CD4-positive, alpha-beta T cell treated with Interleukin-15 for 1 hour (primary cell): Measurements from ENCODE around the gene CYB5RL.
"Not testable (repeated sequence)": the region's sequence is repeated elsewhere in the genome, so short reads cannot be mapped to it uniquely, and the experiment has no call there.

Experiments
- DNase-seq: peaks from one replicate; pipeline ENCODE4 v3.0.0-alpha.2; 2020

The CYB5RL gene, protein sequence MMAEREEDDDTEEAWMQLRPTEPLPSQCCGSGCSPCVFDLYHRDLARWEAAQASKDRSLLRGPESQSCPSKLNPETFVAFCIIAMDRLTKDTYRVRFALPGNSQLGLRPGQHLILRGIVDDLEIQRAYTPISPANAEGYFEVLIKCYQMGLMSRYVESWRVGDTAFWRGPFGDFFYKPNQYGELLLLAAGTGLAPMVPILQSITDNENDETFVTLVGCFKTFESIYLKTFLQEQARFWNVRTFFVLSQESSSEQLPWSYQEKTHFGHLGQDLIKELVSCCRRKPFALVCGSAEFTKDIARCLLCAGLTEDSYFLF

DNA sequence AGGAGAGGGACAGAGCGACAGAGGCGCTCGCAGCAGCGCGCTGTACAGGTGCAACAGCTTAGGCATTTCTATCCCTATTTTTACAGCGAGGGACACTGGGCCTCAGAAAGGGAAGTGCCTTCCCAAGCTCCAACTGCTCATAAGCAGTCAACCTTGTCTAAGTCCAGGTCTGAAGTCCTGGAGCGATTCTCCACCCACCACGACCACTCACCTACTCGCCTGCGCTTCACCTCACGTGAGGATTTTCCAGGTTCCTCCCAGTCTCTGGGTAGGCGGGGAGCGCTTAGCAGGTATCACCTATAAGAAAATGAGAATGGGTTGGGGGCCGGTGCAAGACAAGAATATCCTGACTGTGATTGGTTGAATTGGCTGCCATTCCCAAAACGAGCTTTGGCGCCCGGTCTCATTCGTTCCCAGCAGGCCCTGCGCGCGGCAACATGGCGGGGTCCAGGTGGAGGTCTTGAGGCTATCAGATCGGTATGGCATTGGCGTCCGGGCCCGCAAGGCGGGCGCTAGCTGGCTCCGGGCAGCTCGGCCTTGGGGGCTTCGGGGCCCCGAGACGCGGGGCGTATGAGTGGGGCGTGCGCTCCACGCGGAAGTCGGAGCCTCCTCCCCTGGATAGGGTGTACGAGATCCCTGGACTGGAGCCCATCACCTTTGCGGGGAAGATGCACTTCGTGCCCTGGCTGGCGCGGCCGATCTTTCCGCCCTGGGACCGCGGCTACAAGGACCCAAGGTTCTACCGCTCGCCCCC is at the start of gene CYB5RL, which contains the start of gene MRPL37:
Gene CYB5RL, minus strand, starts transcription at position 266 of the 754 bp plus-strand sequence. CDS start 4,414 bp downstream, outside the sequence.
Gene MRPL37, plus strand, starts transcription at position 403 of the 754 bp plus-strand sequence. Its CDS starts 77 bp downstream, at position 480.
- DNase-seq = peak; percentile 90

DNA sequence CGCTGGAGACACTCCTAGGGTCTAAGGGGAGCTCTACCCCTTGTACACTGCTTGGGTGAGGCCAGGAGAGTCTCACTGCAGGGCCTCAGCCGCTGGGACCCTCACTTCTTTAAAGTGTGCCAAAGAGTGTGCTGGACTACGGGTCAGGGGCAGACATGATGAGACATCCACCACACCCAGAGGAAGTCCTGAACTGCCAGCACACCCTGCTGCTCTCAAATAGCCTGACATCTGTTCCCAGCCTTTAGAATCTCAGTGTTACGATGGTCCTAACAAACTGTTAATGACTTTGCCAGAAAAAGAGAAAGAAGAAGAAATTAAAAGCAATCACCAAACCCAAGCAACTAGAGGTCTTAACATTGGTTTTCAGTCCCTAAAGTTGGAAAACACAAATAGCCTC is 49.1 kb upstream of the CYB5RL start:
- DNase-seq = no peak

DNA sequence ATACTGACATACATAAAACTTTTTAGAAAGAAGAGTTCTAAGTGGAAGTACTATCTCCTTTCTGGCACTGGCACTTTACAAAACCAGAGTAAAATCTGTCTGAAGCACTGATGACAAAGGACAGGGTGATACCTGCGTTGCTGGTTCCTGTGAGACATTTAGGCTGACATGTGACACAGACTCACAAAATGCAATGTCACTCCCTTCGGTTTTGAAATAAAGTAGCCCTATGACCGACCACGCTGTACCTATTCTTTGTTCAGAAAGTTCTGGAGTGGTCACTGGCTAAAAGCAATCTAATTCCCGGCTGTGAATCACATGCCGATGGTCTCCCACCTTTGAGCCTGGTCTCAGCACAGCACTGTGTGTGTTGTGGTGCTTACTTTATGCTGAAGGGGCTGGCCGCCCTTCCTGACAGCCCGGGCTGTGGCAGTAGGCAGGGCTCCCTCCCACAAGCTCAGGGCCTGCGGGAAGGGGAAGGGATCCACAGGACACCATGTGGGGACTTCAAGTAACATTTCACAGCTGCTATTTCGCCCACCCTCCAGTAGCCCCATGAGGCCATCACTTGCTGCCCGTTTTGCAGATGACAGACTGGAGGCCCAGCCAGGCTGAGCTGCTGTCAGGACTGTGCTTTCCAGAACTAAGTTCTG is 48.2 kb upstream of the CYB5RL start:
- DNase-seq = no peak

DNA sequence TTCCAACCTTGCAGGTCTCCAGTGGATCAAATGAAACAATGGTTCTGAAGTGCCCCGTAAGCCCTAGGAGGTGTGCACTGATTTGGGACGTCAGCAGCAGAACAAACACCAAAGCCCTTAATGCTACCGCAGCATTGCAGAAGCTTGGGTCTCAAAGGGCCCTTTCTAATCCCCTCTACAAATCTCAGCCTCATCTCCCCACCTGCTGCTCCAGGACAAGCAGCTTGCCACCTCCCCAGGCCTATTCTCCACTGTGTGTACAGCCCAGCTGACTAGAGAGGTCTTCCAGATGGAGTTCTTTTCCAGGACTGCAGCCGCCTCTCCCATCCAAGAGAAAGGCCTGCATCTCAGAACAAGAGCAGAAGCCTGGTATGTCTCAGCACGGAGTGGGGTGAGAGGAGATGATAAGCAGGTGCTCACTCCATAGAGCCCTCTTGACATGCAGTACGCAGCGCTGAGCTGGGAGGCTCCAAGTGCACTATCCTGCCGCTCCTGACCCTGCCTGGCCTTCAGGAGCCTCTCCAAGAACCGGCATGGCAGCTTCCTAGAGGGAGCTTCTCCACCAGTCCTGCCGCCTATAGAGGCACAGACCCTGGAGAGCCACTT is 46.4 kb upstream of the CYB5RL start:
- no peak for DNase-seq

DNA sequence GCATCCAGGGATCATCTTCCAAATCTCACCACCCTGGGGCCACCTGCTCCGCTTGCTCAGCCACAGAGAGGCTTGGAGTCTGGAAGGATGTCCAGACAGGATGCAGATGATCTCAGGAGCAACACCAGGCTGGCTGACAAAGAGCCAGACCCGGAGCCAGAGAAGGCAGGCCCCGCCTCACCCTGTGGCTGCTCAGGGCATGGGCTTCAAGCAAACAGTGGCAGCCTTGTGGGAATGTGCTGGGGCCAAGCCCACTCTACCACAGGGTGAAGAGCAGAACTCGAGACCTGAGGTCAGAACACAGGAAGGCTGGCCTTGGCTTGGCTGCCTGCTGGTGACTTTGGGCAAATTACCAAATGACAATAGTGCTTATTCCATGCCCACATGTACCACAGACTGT is 45.7 kb upstream of the CYB5RL start:
- no peak for DNase-seq

DNA sequence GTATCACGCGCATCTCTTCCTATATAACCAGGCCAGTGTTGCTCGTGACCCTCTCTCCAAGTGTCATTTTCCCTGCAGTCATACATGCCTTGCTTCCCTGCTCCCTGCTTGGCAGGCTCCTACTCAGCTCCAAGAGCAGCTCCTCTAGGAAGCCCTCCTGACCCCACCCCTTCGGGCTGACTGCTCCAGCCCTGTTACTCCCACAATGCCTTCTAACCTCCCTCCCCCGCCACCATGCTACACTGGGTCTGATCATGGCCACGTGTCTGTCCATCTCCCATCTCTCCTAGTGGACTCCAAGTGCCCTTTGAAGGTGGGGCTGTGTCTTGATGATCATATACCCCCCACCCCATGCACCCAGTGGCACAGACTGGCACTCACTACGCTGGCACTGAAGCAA is 44.8 kb upstream of the CYB5RL start:
- no peak for DNase-seq

DNA sequence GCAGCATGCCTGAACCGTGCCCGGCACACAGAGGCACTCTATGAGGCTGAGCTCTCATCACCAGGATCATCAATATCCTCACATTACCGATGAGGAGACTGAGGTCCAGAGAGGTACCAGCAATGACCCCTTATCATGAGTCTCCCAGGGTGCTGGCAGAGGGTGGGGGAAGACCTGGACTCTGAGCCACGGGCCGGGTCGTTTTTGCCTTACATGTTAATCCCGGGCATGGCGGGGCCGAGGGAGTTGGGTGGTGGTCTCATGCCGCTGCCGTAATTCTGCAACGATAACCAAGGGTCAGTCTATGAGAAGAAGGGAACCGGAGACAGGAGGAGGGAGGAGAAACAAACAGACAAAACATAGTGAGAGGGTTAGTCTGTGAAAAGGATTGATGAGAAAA is 43.2 kb upstream of the CYB5RL start:
- no peak for DNase-seq

DNA sequence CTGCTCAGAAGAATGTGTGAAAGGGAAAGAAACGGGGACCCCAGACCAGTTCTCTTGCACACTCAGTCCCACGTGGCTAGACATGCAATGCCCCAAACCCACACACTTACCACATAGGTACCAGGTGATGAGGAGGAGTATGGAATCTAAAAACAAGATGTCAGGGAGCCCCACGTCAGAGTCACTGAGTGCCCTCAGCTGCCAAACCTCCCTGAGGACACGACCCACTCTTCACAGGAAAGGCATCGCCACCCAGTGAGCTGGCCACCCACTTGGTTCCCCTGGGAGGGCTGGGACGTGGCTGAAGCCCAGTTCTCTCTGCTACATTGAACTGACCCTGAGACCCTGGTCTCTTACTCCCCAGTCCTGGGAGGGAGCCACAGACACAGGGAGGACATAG is 41.5 kb upstream of the CYB5RL start:
- DNase-seq = no peak

DNA sequence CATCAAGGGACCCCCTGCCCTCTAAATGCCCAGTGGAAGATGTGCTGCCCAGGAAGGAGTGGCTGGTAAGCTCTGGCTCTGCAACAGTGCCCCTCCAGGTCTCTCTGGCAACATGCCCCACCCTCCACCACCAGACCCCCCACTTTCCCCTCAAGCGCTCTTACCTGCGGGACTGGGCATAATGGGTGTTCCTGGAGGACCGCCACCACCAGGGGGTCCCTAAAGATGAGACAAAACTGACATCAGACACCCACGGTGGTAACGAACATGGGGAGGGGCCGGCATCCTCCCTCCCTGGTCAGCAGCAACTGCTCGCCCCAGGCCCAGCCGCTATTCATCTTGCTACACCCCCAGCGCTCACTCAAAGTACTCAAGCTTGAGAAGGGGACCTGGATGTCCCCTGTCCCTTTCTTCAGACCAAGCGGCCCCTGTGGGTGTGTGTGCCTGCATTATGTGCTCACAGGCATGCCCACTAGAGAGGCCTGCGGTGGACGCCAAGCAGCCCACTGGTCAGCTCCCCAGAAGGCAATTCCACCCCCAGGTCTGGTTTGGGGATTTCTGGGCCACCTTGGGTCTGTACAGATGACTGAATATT is 41.0 kb upstream of the CYB5RL start:
- DNase-seq = no peak

DNA sequence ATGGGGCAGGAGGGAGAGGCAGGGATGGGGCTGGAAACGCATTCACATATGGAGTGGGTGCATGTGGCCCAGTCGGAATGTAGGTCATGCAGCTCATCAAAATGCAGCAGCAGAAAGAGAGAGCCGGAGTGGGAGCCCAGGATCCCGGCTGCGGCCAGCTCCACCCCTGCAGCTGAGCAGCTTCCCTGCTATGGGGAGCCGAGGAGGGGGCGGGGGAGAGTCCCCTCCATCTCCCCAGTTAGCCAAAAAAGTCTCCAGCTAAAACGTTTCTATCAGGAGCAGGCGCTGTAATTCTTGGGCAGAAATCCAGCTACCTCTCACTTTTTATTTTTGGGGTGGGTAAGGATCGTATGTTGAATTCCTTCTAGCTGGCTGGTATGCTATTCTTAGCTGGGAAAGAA is 39.8 kb upstream of the CYB5RL start:
- DNase-seq = no peak

DNA sequence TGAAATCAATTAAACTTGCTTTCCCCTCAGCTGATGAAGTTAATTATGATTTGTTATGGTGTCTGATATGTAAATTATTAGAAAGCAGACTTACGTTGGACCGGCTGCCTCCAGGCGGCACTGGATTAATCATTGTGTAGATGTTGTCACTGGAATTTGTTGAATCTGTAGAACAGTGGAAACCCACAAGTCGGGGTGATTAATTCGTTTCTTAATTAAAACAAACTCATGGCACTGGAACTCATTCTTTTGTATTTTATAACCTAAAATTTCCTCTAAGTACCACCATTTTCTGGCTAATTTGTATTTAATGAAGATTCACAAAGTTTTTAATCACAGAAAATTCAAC is 39.2 kb upstream of the CYB5RL start:
- no peak for DNase-seq

DNA sequence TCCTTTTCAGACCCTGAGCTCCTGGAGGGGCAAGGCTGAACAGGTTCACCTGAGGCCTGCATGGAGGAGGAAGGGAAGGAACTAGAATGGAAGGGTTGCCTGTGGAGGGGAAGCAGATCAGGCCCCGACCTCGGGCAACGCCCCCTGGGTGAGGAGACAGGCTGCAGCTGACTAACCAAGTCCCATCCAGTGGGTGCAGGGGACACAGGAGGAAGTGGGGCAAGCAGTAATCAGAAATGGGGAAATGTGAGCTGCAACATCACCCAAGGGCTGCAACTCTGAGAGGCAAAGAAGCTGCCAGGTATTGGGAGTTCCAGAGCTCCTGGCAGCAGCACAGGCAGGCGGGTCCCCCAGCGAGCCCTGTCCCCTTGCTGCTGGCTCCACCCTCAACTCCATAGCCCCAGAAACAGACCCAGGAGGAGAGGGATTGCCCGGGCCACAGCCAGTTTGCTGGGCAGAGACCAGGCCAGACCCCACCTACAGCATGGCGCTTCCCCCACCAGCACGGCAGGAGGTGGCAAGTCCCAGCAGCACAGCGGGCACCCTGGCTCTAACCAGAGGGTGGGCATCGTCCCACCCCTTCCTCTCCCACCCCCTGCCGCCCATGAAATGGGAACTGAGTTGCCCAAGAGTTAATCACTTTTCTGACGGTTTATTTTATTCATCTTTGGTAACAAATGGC is 38.7 kb upstream of the CYB5RL start:
- peak; percentile 56 for DNase-seq

DNA sequence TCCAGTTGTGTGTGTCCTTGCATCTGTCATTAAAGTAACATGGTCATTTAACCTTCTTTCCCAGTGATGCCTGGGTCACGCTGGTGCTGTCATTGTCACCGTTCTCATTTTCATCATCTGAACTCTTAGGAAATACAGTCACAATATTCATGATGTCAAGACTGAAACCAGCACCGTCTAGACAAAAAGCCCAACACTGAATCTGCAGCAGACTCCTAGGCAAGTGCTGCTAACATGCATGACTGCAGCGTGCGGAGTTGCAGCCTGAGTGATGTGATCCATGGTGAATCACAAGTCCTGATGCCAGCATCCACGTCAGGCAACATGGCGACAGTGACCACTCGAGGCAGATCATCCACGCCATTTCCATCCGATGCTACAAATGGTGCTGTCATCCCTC is 37.8 kb upstream of the CYB5RL start:
- DNase-seq = no peak

DNA sequence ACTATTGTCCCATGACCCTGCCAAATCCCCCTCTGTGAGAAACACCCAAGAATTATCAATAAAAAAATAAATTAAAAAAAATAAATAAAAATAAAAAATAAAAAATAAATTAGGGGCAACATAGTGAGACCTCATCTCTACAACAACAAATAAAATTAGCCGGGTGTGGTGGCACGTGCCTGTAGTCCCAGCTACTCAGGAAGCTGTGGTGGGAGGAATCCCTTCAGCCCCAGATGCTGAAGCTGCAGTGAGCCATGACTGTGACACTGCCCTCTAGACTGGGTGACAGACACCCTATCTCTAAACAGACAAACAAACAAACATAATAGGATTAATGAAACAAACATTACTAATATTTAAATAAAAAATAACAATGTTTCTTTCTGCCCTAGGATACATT is 34.5 kb upstream of the CYB5RL start:
- DNase-seq = no peak

DNA sequence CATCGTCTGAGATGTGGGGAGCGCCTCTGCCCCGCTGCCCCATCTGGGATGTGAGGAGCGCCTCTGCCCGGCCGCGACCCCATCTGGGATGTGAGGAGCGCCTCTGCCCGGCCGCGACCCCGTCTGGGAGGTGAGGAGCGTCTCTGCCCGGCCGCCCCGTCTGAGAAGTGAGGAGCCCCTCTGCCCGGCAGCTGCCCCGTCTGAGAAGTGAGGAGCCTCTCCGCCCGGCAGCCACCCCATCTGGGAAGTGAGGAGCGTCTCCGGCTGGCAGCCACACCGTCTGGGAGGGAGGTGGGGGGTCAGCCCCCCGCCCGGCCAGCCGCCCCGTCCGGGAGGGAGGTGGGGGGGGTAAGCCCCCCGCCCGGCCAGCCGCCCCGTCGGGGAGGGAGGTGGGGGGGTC is 33.4 kb upstream of the CYB5RL start:
- DNase-seq = not testable (repeated sequence)

DNA sequence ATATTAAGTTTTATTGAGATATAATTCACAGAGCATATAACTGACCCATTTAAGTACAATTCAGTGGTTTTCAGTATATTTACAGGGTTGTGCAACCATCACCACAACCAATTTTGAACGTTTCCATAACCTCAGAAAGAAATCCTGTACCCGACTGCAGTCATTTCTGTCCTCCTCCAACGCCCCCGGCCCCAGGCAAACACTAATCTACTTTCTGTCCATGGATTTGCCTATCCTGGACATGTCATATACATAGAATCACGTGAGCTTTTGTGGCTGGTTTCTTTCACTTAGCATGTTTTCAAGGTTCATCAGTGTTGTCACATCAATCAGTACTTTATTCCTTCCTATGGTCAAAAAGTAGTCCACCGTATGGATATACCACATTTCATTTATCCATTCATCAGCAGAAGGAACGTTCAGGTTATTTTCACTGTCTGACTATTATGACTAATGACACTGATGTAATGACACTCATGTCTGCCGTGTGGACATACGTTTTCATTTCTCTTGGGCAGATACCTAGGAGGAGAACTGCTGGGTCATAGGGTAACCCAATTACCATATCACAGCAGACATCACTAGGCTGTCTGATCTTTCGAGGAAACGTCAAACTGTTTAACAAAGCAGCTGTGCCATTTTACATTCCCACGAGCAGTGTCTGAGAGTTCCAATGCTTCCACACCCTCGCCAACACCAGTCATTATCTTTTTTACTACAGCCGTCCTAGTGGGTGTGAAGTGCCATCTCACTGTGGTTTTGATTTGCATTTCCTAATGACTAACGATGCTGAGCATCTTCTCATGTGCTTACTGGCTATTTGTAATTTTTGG is 30.9 kb upstream of the CYB5RL start:
- no peak for DNase-seq

DNA sequence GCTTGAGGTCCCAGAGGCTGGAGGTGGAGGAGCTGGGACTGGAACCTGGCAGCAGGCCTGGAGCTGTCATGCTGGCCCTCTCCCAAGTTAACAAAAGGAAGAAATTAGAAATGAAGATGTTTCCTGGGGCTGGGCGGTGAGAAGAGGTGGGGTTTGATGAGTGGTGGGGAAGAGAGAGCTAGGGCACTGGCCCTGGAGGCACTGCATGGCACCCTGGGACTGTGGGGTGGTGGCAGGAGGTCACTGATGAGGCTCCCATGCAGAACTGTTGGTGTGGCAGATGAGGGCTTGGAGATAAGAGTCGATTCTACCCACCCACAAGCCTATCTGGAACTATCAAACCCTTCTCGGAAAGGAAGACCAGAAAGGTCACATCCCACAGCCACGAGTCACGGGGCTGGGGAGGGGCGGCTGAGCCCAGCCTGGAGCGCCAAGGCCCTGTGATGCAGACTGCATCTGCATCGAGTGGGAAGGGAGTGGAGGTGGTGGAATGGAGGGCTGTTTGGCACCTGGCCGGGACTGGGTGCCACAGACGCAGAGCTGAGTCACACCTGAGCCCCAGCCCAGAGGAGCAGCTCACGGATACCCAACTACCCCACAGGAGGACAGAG is 29.6 kb upstream of the CYB5RL start:
- DNase-seq = no peak

DNA sequence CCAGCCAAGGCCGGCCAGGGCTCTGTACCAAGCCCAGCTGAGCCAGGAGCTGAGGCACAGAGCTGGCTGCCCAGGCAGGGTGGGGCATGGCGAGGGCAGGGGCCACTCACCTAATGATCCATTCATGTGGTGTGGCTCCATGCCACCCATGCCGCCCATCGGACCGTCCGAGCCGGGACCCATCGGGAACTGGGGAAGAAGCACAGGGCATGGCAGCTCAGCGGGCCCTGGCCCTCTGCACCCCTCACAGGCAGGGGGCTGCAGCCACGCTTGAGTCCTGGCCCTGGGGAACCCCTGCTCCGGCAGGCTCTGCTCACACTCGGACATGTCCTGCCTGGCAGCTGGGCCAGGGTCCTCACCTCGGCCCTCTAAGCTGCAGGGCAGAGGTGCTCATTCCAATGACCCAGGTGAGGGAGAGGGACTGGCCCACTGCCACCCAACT is 28.8 kb upstream of the CYB5RL start:
- DNase-seq = no peak

DNA sequence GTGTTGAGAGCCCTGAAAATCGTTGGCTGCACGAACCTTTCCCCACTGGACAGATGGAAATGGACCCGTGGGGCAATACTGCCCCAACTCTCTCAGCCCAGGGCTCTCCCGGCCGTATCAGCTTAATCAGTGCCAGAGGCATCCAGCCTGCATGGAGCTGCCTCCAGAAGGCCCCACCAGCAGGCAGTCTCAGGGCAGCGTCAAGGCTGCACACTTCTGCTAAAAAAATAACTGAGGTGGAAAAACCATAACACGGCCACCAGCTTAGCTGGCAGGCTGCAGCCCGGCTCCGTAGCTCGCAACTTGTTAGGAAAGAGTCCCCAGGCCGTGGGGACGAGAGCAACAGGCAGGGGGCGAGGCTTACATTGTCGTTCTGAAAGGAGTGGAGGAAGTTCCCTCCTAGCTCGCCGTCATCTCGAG is 28.1 kb upstream of the CYB5RL start:
- DNase-seq = no peak

DNA sequence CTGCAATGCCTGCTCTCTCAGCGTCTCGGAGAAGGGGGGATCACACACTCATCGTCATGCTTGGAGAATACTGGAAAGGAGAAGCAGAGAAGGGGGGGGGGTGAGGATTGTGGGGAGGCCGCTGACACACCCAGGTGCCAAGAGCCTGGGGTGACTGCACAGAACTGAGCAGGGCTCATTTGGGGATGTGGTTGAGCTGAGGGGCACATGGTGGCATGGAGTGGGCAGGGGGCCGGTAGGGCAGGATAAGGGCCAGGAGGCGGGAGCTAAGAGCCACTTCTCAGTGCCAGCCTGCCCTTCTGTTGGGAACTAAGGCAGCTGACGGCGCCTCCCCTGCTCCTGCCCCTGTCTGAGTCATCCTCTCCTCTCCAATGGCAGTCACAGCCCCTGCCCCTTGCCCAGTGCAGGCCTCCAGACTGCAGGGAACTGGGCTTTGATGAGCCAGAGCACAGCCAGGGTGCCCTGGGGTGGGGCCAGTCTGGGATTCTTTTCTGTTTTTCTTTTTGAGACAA is 27.3 kb upstream of the CYB5RL start:
- DNase-seq = peak; percentile 64
